GM12873 (cell line): Measurements from ENCODE around the gene ARL2.
A peak's percentile ranks its signal among the peaks of the same experiment; 100 is the strongest.

Source experiments
- CTCF ChIP-seq: IDR thresholded peaks from 2 replicates; pipeline ENCODE4 v1.5.1; 2012; ENCODE audit warnings: low read depth, mild to moderate bottlenecking, moderate library complexity, low read length, control low read depth; ENCODE audit not compliant: insufficient read depth; ENCODE audit errors: missing control alignments

The ARL2 gene

GRCh38 chr11:64998690-64999431, 15.1 kb upstream of the ARL2 start:
- TF ChIP-seq CTCF = no peak

GRCh38 chr11:64999478-64999877, 14.5 kb upstream of the ARL2 start:
- TF ChIP-seq CTCF = no peak

GRCh38 chr11:65002706-65003105, 11.3 kb upstream of the ARL2 start:
- TF ChIP-seq CTCF = no peak

- no peak for TF ChIP-seq CTCF
Observed at GRCh38 chr11:65003282-65003681, 10.7 kb upstream of the ARL2 start.

- TF ChIP-seq CTCF = no peak
Observed at GRCh38 chr11:65008016-65008415, 5.9 kb upstream of the ARL2 start.

GRCh38 chr11:65008873-65009272, 5.1 kb upstream of the ARL2 start:
- no peak for TF ChIP-seq CTCF

GRCh38 chr11:65013130-65013887, 651 bp upstream of the ARL2 start:
- peak; percentile 71 for TF ChIP-seq CTCF
